Femur (tissue), 1 donor: ENCODE data around the gene FKBP15.
"Not testable (repeated sequence)": the region's sequence is repeated elsewhere in the genome, so short reads cannot be mapped to it uniquely, and the experiment has no call there.

Experiments
- DNase-seq: peaks from one replicate; pipeline ENCODE4 v3.0.0-alpha.2; 2017

FKBP15 gene

GRCh38 chr9:113181165-113181564 is 39.9 kb downstream of the FKBP15 start:
- no peak for DNase-seq

GRCh38 chr9:113179839-113180238 is 41.2 kb downstream of the FKBP15 start:
- no peak for DNase-seq

GRCh38 chr9:113178087-113178486 is 43.0 kb downstream of the FKBP15 start:
- DNase-seq: no peak

GRCh38 chr9:113177251-113177650 is 43.8 kb downstream of the FKBP15 start:
- no peak for DNase-seq

GRCh38 chr9:113176803-113177202 is 44.3 kb downstream of the FKBP15 start:
- DNase-seq: no peak

- DNase-seq: no peak
Observed at GRCh38 chr9:113173341-113173740, 47.7 kb downstream of the FKBP15 start.

- no peak for DNase-seq
Observed at GRCh38 chr9:113168809-113169208, 52.3 kb downstream of the FKBP15 start.

- no peak for DNase-seq
Observed at GRCh38 chr9:113166039-113166438, 55.0 kb downstream of the FKBP15 start.

GRCh38 chr9:113164536-113165300 is 56.4 kb downstream of the FKBP15 start:
- DNase-seq: no peak

GRCh38 chr9:113163001-113163400 is 58.1 kb downstream of the FKBP15 start:
- no peak for DNase-seq

- no peak for DNase-seq
Observed at GRCh38 chr9:113160571-113160970, 60.5 kb downstream of the FKBP15 start.

- no peak for DNase-seq
Observed at GRCh38 chr9:113158446-113158845, 62.6 kb downstream of the FKBP15 start.

GRCh38 chr9:113156880-113157279 is 64.2 kb downstream of the FKBP15 start:
- no peak for DNase-seq

- DNase-seq: no peak
Observed at GRCh38 chr9:113155911-113156588, 65.0 kb downstream of the FKBP15 start.

GRCh38 chr9:113154946-113155345 is 66.1 kb downstream of the FKBP15 start:
- DNase-seq: no peak

- DNase-seq: peak; percentile 42
Observed at GRCh38 chr9:113154471-113154870, 66.6 kb downstream of the FKBP15 start.

GRCh38 chr9:113153599-113153998 is 67.5 kb downstream of the FKBP15 start:
- no peak for DNase-seq

- no peak for DNase-seq
Observed at GRCh38 chr9:113152699-113153098, 68.4 kb downstream of the FKBP15 start.

GRCh38 chr9:113151696-113152630 is 69.1 kb downstream of the FKBP15 start:
- no peak for DNase-seq

GRCh38 chr9:113150670-113151611 is 70.1 kb downstream of the FKBP15 start, which contains the start of gene SLC31A2:
TSS of gene SLC31A2 (plus strand) at chr9:113151007. CDS start at chr9:113151075, 68 bp downstream.
- DNase-seq: peak; percentile 91

GRCh38 chr9:113149561-113149960 is 71.5 kb downstream of the FKBP15 start:
- DNase-seq: not testable (repeated sequence)
